Renal cortex interstitium (tissue), 15 donors: Measurements from ENCODE around the gene CNOT6L. TPM values are rescaled to one million over a fixed set of nuclear protein-coding genes. Genes with fewer than 3 reads are reported as not detected.
"Not testable (repeated sequence)": the region's sequence is repeated elsewhere in the genome, so short reads cannot be mapped to it uniquely, and the experiment has no call there.

Experiments used
- DNase-seq, 11 donors: peaks; one replicate each; pipeline ENCODE4 v3.0.0-alpha.2; 2013; ENCODE audit warnings: low read depth in 9 of 11, low spot score in 4 of 11; ENCODE audit errors: extremely low read depth in 1 of 11
- long read RNA-seq, 16 experiments: transcript quantifications; one replicate each; lab custom pipeline, GENCODE V29; 2026
- polyA plus RNA-seq, 3 donors: library from polyadenylated mRNA; unstranded; fragments of 120-200 nt; gene quantifications; one replicate each; pipeline ENCODE4 v1.2.1, GENCODE V29; 2013; ENCODE audit not compliant: insufficient read length in 3 of 3

CNOT6L gene
- 10 to 100 TPM; 32.8 to 39.7 (median 38.9) TPM for polyA plus RNA-seq
- long read RNA-seq, donor 1, full-length matches to known transcripts: 2 of 2 reads
- long read RNA-seq, donor 1, partial matches to known transcripts: 0 of 2 reads
- long read RNA-seq, donor 1, other reads (novel, unspliced or antisense): 0 of 2 reads
- long read RNA-seq, donor 2, partial matches to known transcripts: 0 of 1 reads
- long read RNA-seq, donor 2, other reads (novel, unspliced or antisense): 0 of 1 reads
- long read RNA-seq, donor 3, partial matches to known transcripts: 0 of 1 reads
- long read RNA-seq, donor 3, other reads (novel, unspliced or antisense): 0 of 1 reads
- long read RNA-seq, donor 4: 0 reads
- long read RNA-seq, donor 5: 0 reads
- long read RNA-seq, donor 6, full-length matches to known transcripts: 2 of 2 reads
- long read RNA-seq, donor 6, partial matches to known transcripts: 0 of 2 reads
- long read RNA-seq, donor 6, other reads (novel, unspliced or antisense): 0 of 2 reads
- long read RNA-seq, donor 7: 0 reads
- long read RNA-seq, donor 8: 0 reads
- long read RNA-seq, donor 9, partial matches to known transcripts: 0 of 1 reads
- long read RNA-seq, donor 9, other reads (novel, unspliced or antisense): 0 of 1 reads
- long read RNA-seq, donor 10, partial matches to known transcripts: 0 of 1 reads
- long read RNA-seq, donor 10, other reads (novel, unspliced or antisense): 0 of 1 reads
- long read RNA-seq, donor 11, partial matches to known transcripts: 100 of 103 reads
- long read RNA-seq, donor 11, other reads (novel, unspliced or antisense): 0 of 103 reads
- long read RNA-seq, donor 12, partial matches to known transcripts: 0 of 2 reads
- long read RNA-seq, donor 12, other reads (novel, unspliced or antisense): 0 of 2 reads
- long read RNA-seq, donor 13: 0 reads
- long read RNA-seq, donor 14: 0 reads
- long read RNA-seq, donor 15: 0 reads
- long read RNA-seq, donor 16, transcript CNOT6L-206 (12 exons, 1,890 nt): major isoform, 6 of 11 reads
- long read RNA-seq, donor 16, partial matches to known transcripts: 5 of 11 reads
- long read RNA-seq, donor 16, other reads (novel, unspliced or antisense): 0 of 11 reads

- DNase-seq: peak in 10 of 11 donors; percentile 49 to 68 (median 60)
Measured at GRCh38 chr4:77818602-77819403, at the start of gene CNOT6L. Gene CNOT6L, minus strand, starts transcription at chr4:77819368. Its CDS starts 60 bp downstream, at chr4:77819308.

GRCh38 chr4:77865259-77865658, 46.1 kb upstream of the CNOT6L start:
- DNase-seq: no peak

- not testable (repeated sequence) for DNase-seq
Measured at GRCh38 chr4:77863341-77863740, 44.2 kb upstream of the CNOT6L start.

GRCh38 chr4:77862478-77863216, 43.5 kb upstream of the CNOT6L start, which contains the start of gene MRPL1:
Gene MRPL1, plus strand, starts transcription at chr4:77862830. Its CDS starts 19 bp downstream, at chr4:77862849.
- peak; percentile 88 to 95 (median 91) for DNase-seq

GRCh38 chr4:77861495-77861894, 42.3 kb upstream of the CNOT6L start:
- DNase-seq: peak in 1 of 11 donors; percentile 32

- DNase-seq: no peak
Measured at GRCh38 chr4:77859256-77859655, 40.1 kb upstream of the CNOT6L start.

GRCh38 chr4:77856152-77856551, 37.0 kb upstream of the CNOT6L start:
- DNase-seq: no peak

- no peak for DNase-seq
Measured at GRCh38 chr4:77854431-77855111, 35.4 kb upstream of the CNOT6L start.

- no peak for DNase-seq
Measured at GRCh38 chr4:77852892-77853495, 33.8 kb upstream of the CNOT6L start.

GRCh38 chr4:77849278-77849965, 30.3 kb upstream of the CNOT6L start:
- no peak for DNase-seq

- no peak for DNase-seq
Measured at GRCh38 chr4:77848508-77848907, 29.3 kb upstream of the CNOT6L start.

- DNase-seq: no peak
Measured at GRCh38 chr4:77845929-77846328, 26.8 kb upstream of the CNOT6L start.

GRCh38 chr4:77845400-77845799, 26.2 kb upstream of the CNOT6L start:
- no peak for DNase-seq

- no peak for DNase-seq
Measured at GRCh38 chr4:77844363-77844762, 25.2 kb upstream of the CNOT6L start.

- DNase-seq: no peak
Measured at GRCh38 chr4:77843628-77844027, 24.5 kb upstream of the CNOT6L start.

- DNase-seq: no peak
Measured at GRCh38 chr4:77834403-77834802, 15.2 kb upstream of the CNOT6L start.
